SJCRH30 (cell line): Measurements from ENCODE around the gene ABHD3. TPM values are rescaled to one million over a fixed set of nuclear protein-coding genes. Genes with fewer than 3 reads are reported as not detected.

ENCODE experiments used
- total RNA-seq: library from RNA; depleted of rRNA; stranded (reverse); fragments of >200 nt; shearing (Covaris generic); gene quantifications from 2 replicates; pipeline ENCODE4 v1.2.3, GENCODE V29; 2014; rRNA removed

Gene ABHD3
- total RNA-seq, 1 experiment from 2014 or later, result 13.2 TPM

Other genes starting within 250 kb of the ABHD3 start
- 14.5 and 16.5 TPM in 2 replicates for gene ESCO1, start 104.1 kb downstream of the ABHD3 start, total RNA-seq
- 102 and 110 TPM in 2 replicates for gene SNRPD1, start 92.5 kb downstream of the ABHD3 start, total RNA-seq
- 35.0 and 37.8 TPM in 2 replicates for gene MIB1, start 36.0 kb upstream of the ABHD3 start, total RNA-seq